Osteoblast (primary cell): ENCODE results near the gene BRAT1. TPM values are rescaled to one million over a fixed set of nuclear protein-coding genes. Genes with fewer than 3 reads are reported as not detected.

ENCODE experiments used
- DNase-seq: peaks from one replicate; pipeline ENCODE4 v3.0.0; 2011; ENCODE audit warnings: low spot score, mixed read lengths; ENCODE audit not compliant: insufficient read length; ENCODE audit errors: missing footprints
- H2AFZ ChIP-seq: 2 replicates; pipeline ENCODE4 v1.6.0; 2011; ENCODE audit warnings: mild to moderate bottlenecking, low read length
- H3K27ac ChIP-seq: 2 replicates; pipeline ENCODE4 v1.5.1; 2011; ENCODE audit warnings: mild to moderate bottlenecking, low read depth, low read length, moderate library complexity
- H3K27me3 ChIP-seq: 2 replicates; pipeline ENCODE4 v1.6.0; 2012; ENCODE audit warnings: mild to moderate bottlenecking, control low read depth, inconsistent platforms, low read length, moderate library complexity; ENCODE audit not compliant: insufficient read depth
- H3K36me3 ChIP-seq: 2 replicates; pipeline ENCODE4 v1.5.1; 2011; ENCODE audit warnings: mild to moderate bottlenecking, low read length, control low read depth, moderate library complexity; ENCODE audit not compliant: insufficient read depth
- H3K4me1 ChIP-seq: 2 replicates; pipeline ENCODE4 v1.5.1; 2011; ENCODE audit warnings: mild to moderate bottlenecking, low read length, control low read depth, moderate library complexity; ENCODE audit not compliant: insufficient read depth
- H3K4me2 ChIP-seq: 2 replicates; pipeline ENCODE4 v1.6.0; 2011; ENCODE audit warnings: mild to moderate bottlenecking, low read length; ENCODE audit not compliant: insufficient read depth
- H3K4me3 ChIP-seq: fragments of 200-600 bp; sonication (generic); 3 replicates; pipeline ENCODE4 v1.5.1; 2012; ENCODE audit warnings: mild to moderate bottlenecking, low read length, inconsistent platforms; ENCODE audit not compliant: insufficient read depth
- H3K79me2 ChIP-seq: 2 replicates; pipeline ENCODE4 v1.6.0; 2012; ENCODE audit warnings: mild to moderate bottlenecking, low read length, control low read depth, inconsistent platforms; ENCODE audit not compliant: insufficient read depth
- H3K9me3 ChIP-seq: 2 replicates; pipeline ENCODE4 v1.5.1; 2011; ENCODE audit warnings: low read depth, low read length, control low read depth
- H4K20me1 ChIP-seq: 2 replicates; pipeline ENCODE4 v1.6.0; 2012; ENCODE audit warnings: mild to moderate bottlenecking, low read length, control low read depth; ENCODE audit not compliant: insufficient read depth
- total RNA-seq: library from RNA; depleted of rRNA; stranded (reverse); fragments of >200 nt; gene quantifications from 2 replicates; pipeline ENCODE4 v1.2.3, GENCODE V29; 2012
- TF ChIP-seq, protein P1 (sequence below): IDR thresholded peaks from 2 replicates; pipeline ENCODE4 v1.5.1; 2011; ENCODE audit warnings: mild to moderate bottlenecking, low read depth, low read length, moderate library complexity; ENCODE audit errors: extremely low read depth

Gene BRAT1
- total RNA-seq, 1 donor, result 28.2 TPM

DNA sequence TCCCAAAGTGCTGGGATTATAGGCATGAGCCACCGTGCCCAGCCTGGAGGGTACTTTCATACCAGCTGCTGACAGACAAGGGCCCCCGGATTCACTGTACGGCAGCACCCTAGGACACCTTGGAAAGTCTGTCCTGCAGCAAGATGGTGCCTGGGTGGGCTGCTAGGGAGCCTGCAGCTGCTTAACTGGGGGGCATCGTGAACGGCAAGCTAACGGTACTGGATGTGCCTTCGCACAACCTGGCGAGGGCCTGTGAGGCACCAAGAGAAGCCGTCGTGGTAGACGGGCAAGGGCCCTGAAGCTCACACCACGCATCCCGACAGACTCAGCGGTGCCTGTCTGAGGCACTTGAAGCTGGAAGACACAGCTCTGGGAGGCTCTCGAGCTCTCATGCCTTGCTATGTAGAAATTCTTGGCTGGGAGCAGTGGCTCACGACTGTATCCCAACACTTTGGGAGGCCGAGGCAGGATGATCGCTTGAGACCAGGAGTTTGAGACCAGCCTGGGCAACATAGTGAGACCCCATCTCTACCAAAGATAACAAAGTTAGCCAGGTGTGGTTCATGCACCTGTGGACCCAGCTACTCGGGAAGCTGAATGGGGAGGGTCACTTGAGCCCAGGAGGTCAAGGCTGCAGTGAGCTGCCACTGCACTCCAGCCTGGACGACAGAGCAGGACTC, 9.4 kb downstream of the BRAT1 start:
- peak; percentile 43 for DNase-seq
- Histone ChIP-seq H2AFZ (no peak overlapping the region), H4K20me1 (no peaks in the 10 kb centered on the region), H3K4me1 (no peaks in the 10 kb centered on the region), H3K27me3 (no peaks in the 10 kb centered on the region), H3K79me2 (no peaks in the 10 kb centered on the region), H3K9me3 (no peaks in the 10 kb centered on the region), H3K27ac (no peak overlapping the region), H3K36me3 (peaks cover 25% of the 10 kb centered on the region), H3K4me2 (no peak overlapping the region), H3K4me3 (no peak overlapping the region)
- TF ChIP-seq, protein P1, sequence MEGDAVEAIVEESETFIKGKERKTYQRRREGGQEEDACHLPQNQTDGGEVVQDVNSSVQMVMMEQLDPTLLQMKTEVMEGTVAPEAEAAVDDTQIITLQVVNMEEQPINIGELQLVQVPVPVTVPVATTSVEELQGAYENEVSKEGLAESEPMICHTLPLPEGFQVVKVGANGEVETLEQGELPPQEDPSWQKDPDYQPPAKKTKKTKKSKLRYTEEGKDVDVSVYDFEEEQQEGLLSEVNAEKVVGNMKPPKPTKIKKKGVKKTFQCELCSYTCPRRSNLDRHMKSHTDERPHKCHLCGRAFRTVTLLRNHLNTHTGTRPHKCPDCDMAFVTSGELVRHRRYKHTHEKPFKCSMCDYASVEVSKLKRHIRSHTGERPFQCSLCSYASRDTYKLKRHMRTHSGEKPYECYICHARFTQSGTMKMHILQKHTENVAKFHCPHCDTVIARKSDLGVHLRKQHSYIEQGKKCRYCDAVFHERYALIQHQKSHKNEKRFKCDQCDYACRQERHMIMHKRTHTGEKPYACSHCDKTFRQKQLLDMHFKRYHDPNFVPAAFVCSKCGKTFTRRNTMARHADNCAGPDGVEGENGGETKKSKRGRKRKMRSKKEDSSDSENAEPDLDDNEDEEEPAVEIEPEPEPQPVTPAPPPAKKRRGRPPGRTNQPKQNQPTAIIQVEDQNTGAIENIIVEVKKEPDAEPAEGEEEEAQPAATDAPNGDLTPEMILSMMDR, result no peak

DNA sequence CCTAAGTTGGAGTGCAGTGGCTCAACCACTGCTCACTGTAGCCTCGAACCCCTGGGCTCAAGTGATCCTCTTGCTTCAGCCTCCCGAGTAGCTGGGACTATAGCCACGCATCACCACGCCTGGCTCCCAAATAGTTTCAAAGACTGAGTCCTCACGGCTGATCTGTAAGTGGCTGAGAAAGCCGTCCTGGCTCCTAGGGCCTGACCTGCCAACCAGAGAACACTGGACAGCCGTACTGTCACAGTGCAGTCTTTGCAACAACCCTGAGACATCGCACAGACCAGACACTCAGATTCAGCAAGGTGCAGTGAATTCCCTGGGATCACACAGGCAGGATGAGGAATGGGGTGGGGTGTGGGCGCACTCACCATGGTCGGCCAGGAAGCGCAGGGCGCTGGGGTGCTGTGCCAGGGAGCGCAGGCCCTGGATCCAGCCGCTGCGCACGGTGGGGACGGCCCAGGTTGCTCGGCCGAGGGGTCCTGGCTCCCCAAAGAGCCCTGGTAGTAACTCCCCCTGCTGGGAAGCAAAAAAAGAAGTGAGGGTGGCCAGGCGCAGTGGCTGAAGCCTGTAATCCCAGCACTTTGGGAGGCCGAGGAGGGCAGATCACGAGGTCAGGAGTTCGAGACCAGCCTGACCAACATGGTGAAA, 10.7 kb downstream of the BRAT1 start:
- no peak overlapping the region for H2AFZ ChIP-seq
- H3K4me3 ChIP-seq, result no peak overlapping the region
- DNase-seq, result peak; percentile 84
- H3K27me3 ChIP-seq, result no peaks in the 10 kb centered on the region
- no peak overlapping the region for H3K4me2 ChIP-seq
- H3K36me3 ChIP-seq, result peaks cover 27% of the 10 kb centered on the region
- TF ChIP-seq, protein P1, result no peak
- no peaks in the 10 kb centered on the region for H3K79me2 ChIP-seq
- H3K4me1 ChIP-seq, result no peaks in the 10 kb centered on the region
- no peaks in the 10 kb centered on the region for H3K9me3 ChIP-seq
- no peaks in the 10 kb centered on the region for H4K20me1 ChIP-seq
- H3K27ac ChIP-seq, result no peak overlapping the region

DNA sequence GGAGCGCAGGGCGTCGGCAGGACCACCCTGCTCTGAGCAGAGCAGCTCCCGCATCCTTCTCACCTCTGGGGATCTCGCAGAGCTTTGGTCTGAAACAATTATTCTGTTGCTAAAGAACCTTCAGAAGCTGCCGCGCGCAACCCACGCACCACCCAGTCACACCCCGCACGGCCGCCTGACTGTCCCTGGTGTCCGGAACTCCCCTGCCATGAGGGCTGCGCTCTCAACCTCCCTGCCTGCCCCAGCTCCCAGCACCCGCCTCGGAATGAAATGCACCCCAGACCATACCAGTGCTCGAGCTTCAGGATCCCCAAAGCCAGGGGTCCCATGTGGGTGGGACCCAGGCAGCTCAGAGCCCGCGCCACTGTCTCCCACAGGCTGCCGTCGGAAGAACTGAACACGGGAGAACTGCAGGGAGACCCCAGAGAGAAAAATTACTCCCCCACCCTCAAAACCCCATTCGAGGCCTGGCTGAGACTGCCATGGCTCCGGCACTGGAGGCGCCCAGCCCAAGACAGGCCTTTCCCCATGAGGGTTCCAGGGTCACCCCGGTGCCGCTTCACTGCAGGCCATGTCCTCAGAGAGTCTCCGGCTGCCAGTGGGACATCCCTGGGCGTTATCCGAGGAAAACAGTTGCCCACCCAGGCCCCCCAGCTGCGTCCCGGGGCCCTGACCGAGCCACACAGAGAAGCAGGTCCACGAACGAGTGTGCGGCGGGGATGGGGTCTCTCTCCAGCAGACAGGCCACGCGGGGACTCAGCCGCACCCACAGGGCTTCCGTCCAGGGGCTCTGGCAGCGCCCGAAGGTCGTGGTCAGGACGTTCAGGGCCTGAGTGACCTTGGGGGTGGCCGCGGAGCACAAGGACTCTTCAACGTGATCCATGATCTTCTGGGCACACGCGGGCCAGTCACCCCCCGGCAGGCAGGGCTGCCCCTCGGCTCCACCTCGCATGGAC, 12.1 kb downstream of the BRAT1 start:
- no peaks in the 10 kb centered on the region for H4K20me1 ChIP-seq
- H3K79me2 ChIP-seq, result no peaks in the 10 kb centered on the region
- H3K27ac ChIP-seq, result no peak overlapping the region
- H3K4me1 ChIP-seq, result no peaks in the 10 kb centered on the region
- TF ChIP-seq, protein P1, result no peak
- H3K9me3 ChIP-seq, result no peaks in the 10 kb centered on the region
- H3K36me3 ChIP-seq, result peaks cover 30% of the 10 kb centered on the region
- H3K4me2 ChIP-seq, result no peak overlapping the region
- DNase-seq, result peak; percentile 58
- no peak overlapping the region for H3K4me3 ChIP-seq
- H2AFZ ChIP-seq, result no peak overlapping the region
- H3K27me3 ChIP-seq, result no peaks in the 10 kb centered on the region
